Measurements from ENCODE around the gene MYO1H.

DNA sequence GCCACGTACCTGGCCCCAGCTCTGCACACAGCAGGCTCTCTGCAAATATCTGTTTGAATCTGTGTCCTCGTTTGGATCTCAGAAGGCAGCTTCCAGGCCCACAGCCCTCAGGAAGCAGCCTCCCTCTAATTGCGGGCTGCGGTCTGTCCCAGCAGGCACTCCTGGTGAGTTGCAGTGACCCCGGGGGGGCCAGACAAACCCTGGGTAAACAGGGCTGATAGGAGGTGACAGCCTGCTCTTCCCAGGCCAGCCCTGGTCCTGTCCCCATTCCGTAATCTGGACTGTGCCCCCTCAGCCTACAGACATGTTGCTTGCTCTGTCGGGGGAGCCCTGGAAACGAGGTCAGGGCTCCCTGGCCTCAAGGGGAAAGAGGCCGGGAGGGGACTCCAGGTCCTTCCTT lies 40.6 kb upstream of the MYO1H start:
- TF ChIP-seq POLR2A (IDR thresholded peaks at IDR 0.05) (no peak), POLR2AphosphoS5 (IDR thresholded peaks at IDR 0.05) (no peak), EP300 (IDR thresholded peaks at IDR 0.05) (no peak)
- TF ChIP-seq, protein P1, sequence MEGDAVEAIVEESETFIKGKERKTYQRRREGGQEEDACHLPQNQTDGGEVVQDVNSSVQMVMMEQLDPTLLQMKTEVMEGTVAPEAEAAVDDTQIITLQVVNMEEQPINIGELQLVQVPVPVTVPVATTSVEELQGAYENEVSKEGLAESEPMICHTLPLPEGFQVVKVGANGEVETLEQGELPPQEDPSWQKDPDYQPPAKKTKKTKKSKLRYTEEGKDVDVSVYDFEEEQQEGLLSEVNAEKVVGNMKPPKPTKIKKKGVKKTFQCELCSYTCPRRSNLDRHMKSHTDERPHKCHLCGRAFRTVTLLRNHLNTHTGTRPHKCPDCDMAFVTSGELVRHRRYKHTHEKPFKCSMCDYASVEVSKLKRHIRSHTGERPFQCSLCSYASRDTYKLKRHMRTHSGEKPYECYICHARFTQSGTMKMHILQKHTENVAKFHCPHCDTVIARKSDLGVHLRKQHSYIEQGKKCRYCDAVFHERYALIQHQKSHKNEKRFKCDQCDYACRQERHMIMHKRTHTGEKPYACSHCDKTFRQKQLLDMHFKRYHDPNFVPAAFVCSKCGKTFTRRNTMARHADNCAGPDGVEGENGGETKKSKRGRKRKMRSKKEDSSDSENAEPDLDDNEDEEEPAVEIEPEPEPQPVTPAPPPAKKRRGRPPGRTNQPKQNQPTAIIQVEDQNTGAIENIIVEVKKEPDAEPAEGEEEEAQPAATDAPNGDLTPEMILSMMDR (IDR thresholded peaks at IDR 0.05) = no peak
